Omental fat pad (tissue), 4 donors: ENCODE results near the gene FAM13A. TPM values are rescaled to one million over a fixed set of nuclear protein-coding genes. Genes with fewer than 3 reads are reported as not detected.
"Not testable (repeated sequence)": the region's sequence is repeated elsewhere in the genome, so short reads cannot be mapped to it uniquely, and the experiment has no call there.

Experiments used
- ATAC-seq: fragments of 150-250 bp; one replicate; pipeline ENCODE4 v1.9.1; 2016; ENCODE audit warnings: mild to moderate bottlenecking, moderate library complexity; ENCODE audit not compliant: low FRiP score
- DNase-seq: peaks from one replicate; pipeline ENCODE4 v3.0.0-alpha.2; 2019; ENCODE audit warnings: low spot score
- total RNA-seq, 4 donors: library from RNA; depleted of rRNA; stranded (reverse); fragments of >200 nt; gene quantifications; one replicate each; pipeline ENCODE4 v1.1.0, GENCODE V29; 2016
- TF ChIP-seq, protein P1 (sequence below), 3 donors: fragments of 450-650 bp; IDR thresholded peaks; one replicate each; pipeline ENCODE4 v1.5.1; 2016 to 2017; ENCODE audit warnings: antibody characterized with exemption in 3 of 3, mild to moderate bottlenecking in 3 of 3, moderate library complexity in 2 of 3

FAM13A gene
- total RNA-seq, 4 donors from 2014 or later: 48.5 to 84.2 (median 51.2) TPM

GRCh38 chr4:88927420-88927819 is 129.6 kb downstream of the FAM13A start:
- TF ChIP-seq, protein P1, sequence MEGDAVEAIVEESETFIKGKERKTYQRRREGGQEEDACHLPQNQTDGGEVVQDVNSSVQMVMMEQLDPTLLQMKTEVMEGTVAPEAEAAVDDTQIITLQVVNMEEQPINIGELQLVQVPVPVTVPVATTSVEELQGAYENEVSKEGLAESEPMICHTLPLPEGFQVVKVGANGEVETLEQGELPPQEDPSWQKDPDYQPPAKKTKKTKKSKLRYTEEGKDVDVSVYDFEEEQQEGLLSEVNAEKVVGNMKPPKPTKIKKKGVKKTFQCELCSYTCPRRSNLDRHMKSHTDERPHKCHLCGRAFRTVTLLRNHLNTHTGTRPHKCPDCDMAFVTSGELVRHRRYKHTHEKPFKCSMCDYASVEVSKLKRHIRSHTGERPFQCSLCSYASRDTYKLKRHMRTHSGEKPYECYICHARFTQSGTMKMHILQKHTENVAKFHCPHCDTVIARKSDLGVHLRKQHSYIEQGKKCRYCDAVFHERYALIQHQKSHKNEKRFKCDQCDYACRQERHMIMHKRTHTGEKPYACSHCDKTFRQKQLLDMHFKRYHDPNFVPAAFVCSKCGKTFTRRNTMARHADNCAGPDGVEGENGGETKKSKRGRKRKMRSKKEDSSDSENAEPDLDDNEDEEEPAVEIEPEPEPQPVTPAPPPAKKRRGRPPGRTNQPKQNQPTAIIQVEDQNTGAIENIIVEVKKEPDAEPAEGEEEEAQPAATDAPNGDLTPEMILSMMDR (IDR thresholded peaks at IDR 0.05): no peak
- no peak for DNase-seq
- no peak for ATAC-seq

DNA sequence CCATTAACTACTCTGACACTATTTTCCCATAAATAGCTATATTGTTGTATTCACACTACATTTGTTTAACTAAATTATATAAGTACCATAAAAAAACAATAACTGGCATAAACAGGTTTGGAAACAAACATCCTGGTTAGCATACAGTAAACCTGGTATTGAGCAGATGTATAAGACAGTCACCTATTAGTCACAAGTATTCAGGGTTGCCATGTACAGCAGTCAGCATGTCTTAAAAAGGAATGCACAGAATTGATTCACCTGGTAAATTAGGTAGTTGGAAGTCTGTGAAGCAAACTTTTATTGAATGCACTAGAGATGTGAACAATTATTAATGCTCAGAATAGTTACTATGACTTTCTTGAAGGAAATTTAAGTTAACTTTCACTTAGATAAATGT is 137.9 kb downstream of the FAM13A start:
- ATAC-seq (no peak), DNase-seq (no peak)
- TF ChIP-seq, protein P1 (IDR thresholded peaks at IDR 0.05): no peak

DNA sequence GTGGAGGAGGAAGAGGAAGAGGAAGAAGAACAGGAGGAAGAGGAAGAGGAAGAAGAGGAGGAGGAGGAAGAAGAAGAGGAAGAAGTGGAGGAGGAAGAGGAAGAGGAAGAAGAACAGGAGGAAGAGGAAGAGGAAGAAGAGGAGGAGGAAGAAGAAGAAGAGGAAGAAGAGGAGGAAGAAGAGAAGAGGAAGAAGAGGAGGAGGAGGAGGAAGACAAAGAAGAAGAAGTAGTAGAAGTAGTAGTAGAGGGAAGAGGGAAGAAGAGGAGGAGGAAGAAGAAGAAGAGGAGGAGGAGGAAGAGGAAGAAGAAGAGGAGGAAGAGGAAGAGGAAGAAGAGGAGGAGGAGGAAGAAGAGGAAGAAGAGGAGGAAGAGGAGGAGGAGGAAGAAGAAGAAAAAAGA is 143.8 kb downstream of the FAM13A start:
- not testable (repeated sequence) for DNase-seq, ATAC-seq

DNA sequence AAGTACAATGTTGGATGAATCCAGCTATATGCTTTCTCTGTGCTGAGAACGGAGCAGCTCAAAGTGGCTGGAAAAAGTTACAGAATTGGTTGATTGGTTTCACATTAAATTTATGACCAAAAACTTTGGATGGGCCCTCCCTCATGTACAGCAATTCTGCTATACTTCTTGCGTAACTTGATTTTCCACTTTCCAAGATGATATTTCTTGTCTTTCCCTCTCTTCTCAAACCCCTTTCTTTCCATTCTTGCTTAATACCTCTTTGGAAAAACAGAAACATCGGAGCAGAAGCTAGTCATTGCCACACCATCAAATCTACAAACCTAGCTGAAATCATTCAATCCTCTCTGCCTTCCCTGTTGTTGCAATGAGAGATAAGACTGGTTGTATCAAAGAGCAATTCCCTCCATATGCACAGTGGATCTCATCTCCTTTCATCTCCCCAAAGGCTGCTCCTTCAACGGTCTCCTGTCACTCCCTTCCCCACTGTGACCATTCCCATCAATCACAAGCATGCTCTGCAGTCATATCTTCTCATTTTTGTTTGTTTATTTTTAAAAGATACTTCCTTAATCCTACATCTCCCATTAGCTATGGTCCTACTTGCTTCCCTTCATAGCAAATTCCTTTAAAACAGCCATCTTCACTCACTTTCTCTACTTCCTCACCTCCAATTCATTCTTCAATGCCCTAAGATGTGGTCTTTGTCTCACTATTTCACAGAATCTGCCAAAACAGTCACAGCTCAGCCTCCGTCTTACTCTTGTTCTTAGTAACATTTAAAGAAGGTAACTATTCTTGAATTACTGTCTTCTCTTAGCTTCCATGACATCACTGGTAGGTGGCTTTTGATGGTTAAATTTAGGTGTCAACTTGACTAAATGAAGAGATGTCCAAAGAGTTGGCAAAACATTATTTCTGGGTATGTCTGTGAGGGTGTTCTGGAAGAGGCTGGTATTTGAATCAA is 145.5 kb downstream of the FAM13A start:
- no peak for ATAC-seq
- TF ChIP-seq, protein P1 (IDR thresholded peaks at IDR 0.05): no peak
- no peak for DNase-seq

DNA sequence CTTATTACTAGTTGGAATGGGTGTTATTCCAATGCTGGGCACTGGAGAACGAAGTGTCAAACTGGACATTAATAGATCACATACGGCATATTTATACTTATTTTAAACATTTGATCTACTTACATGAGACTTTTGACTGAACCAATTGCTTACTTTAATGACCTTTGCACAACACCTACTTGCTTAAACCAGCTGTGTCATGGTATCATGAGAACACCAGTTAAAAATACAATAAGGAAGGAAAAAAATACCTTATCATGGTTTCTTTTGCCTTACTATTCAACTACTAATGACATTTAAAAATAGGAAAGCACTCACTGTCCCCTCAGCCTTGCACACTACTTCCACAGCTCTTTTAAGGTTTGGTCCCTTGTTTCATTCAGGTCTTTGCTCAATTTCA is 146.9 kb downstream of the FAM13A start:
- DNase-seq (no peak), ATAC-seq (no peak)
- TF ChIP-seq, protein P1 (IDR thresholded peaks at IDR 0.05): no peak

DNA sequence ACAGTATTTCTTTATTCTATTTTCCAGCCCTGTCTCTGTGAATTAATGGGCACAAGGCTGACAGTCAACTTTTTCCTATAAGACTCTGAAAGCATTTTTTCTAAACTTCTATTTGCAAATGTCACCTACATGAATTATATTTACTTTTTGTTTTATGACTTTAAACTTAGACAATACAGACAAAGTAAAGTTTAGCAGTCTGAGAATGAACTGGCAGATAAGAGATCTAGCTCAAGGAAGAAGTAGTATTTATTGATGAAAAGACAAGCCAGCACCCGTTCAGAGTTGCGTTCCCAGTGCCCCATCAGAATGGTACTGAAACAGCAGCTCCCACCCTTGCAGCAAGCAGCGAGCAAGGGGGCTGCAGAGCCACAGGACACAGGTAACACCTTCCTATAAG is 148.5 kb downstream of the FAM13A start:
- TF ChIP-seq, protein P1 (IDR thresholded peaks at IDR 0.05): no peak
- ATAC-seq (no peak), DNase-seq (no peak)

DNA sequence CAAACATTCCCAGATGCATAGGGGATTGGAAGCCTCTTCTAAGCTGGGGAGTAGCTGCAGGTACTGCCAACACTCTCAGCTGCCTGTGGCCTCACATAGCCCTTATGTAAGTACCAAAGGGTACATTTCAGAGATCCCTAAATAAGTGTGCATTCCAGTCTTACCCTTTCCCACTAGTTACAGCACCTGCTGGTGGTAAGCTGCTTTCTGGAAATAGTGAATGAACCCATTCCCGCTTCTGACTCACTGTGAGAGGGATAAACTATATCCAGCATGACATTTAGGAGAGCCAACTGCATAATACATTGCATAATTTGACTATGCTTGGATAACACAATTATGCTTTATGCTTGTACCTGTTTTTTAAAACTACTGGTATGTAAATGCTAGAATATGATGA is 149.0 kb downstream of the FAM13A start:
- DNase-seq (no peak), ATAC-seq (no peak)
- TF ChIP-seq, protein P1 (IDR thresholded peaks at IDR 0.05): no peak
